IPS-15b (cell line): ENCODE data around the gene IL36RN.

ENCODE experiments used
- H3K27me3 ChIP-seq: one replicate; pipeline ENCODE4 v1.6.1; 2013; ENCODE audit warnings: low read length; ENCODE audit not compliant: control insufficient read depth, insufficient read depth
- H3K36me3 ChIP-seq: one replicate; pipeline ENCODE4 v1.6.1; 2013; ENCODE audit warnings: low read length; ENCODE audit not compliant: control insufficient read depth, insufficient read depth
- H3K4me1 ChIP-seq: one replicate; pipeline ENCODE4 v1.6.1; 2013; ENCODE audit warnings: mild to moderate bottlenecking, low read length; ENCODE audit not compliant: control insufficient read depth, insufficient read depth
- H3K4me3 ChIP-seq: one replicate; pipeline ENCODE4 v1.5.1; 2013; ENCODE audit warnings: low read depth, low read length
- H3K9ac ChIP-seq: one replicate; pipeline ENCODE4 v1.6.1; 2013; ENCODE audit warnings: low read depth, mild to moderate bottlenecking, low read length
- H3K9me3 ChIP-seq: one replicate; pipeline ENCODE4 v1.6.1; 2013; ENCODE audit warnings: mild to moderate bottlenecking, low read length; ENCODE audit not compliant: control insufficient read depth, insufficient read depth

Gene IL36RN

DNA sequence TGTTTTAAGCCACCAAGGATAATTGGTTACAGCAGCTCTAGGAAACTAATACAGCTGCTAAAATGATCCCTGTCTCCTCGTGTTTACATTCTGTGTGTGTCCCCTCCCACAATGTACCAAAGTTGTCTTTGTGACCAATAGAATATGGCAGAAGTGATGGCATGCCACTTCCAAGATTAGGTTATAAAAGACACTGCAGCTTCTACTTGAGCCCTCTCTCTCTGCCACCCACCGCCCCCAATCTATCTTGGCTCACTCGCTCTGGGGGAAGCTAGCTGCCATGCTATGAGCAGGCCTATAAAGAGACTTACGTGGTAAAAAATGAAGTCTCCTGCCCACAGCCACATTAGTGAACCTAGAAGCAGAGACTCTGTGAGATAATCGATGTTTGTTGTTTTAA lies 5.3 kb downstream of the IL36RN start:
- no peak overlapping the region for H3K4me3 ChIP-seq

GRCh38 chr2:113064898-113065297 lies 5.9 kb downstream of the IL36RN start:
- no peak overlapping the region for H3K9ac ChIP-seq
- no peaks in the 10 kb centered on the region for H3K36me3 ChIP-seq
- H3K4me1 ChIP-seq, result no peaks in the 10 kb centered on the region
- H3K4me3 ChIP-seq, result no peak overlapping the region
- peaks cover 13% of the 10 kb centered on the region for H3K27me3 ChIP-seq
- no peaks in the 10 kb centered on the region for H3K9me3 ChIP-seq

More for the DNA sequence above, 5.3 kb downstream of the IL36RN start:
- H3K9me3 ChIP-seq, result no peaks in the 10 kb centered on the region
- H3K36me3 ChIP-seq, result no peaks in the 10 kb centered on the region
- H3K27me3 ChIP-seq, result peaks cover 14% of the 10 kb centered on the region
- no peaks in the 10 kb centered on the region for H3K4me1 ChIP-seq
- H3K9ac ChIP-seq, result no peak overlapping the region

DNA sequence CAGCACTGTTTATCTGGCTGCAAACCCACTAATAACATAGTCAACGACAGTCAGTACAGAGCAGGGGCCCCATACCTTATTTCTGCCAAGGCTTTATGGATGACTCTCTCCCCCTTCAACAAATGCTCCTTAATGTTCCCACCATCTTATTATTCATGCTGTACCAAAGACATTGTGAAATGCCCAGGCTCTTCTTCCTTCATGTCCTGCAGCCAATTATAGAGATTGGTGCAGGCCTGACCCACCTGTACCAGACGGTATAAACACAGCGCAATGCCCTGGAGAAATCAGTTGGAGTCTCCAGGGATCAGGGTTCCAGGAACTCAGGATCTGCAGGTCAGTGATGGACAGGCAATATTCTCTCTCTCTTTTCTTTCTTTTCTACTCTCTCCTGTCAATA lies 8.7 kb downstream of the IL36RN start, which contains the start of gene IL1F10:
IL1F10 (plus strand) TSS at position 290 of the 400 bp plus-strand sequence. CDS start 4,769 bp downstream, outside the sequence.
- Histone ChIP-seq H3K9me3 (no peaks in the 10 kb centered on the region), H3K4me3 (no peak within 1 kb of the TSS), H3K27me3 (peaks cover 5% of the 10 kb centered on the region), H3K4me1 (no peaks in the 10 kb centered on the region), H3K36me3 (no peaks in the 10 kb centered on the region), H3K9ac (no peak within 1 kb of the TSS)

DNA sequence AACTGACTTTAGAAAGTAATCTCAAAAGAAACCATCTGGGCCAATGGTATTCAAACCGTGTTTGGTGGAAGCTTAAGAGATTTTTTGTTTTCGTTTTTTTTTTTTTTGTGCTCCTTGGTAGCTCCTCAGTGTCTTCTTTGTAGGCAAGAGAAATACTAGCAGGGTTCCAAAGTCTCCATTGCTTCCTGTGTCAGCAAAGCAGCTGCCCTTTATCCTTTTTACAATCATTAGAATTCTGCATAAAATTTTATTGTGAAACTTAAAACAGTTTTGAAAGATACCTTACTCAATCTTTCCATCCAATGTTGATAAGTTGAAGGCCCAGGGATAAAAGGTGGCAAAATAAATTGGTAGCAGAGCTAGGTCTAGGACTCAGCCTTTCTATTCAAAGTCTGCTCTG lies 9.3 kb downstream of the IL36RN start:
- Histone ChIP-seq H3K36me3 (no peaks in the 10 kb centered on the region), H3K27me3 (peaks cover 5% of the 10 kb centered on the region), H3K4me1 (no peaks in the 10 kb centered on the region), H3K9me3 (no peaks in the 10 kb centered on the region), H3K4me3 (no peak overlapping the region), H3K9ac (no peak overlapping the region)

DNA sequence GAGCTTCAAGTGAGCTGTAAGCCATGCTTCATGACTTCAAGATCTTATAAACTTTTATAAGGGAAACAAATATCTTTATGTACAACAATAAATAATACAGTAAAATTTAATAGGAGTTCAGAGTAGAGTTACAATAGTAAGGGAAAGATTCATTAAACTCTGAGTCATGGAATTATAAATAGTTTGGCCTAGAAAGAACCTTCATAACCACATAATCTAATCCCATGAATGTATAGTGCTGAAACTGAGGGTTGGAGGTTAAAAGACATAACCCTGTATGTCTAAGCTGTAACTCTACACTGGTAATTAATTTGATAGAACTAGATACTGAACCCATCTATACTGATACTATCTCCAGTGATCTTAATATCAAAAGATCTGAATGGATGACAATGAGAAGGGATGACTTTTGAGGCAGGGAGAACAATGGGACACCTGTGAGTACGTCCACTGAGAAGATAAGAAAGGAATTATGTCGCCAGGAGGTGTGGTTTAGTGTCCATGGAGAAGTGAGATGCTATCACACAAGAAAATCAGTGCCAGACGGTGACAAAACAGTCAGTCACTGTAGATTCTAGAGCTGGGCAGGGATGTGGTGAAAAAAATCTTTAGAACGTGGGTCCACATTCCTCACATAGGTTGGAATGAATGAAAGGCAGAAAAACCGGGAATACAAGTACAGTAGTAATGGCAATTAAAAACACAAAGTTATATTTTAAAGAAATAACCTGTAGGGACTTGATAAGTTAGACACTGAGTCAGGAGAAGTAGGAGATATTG lies 9.9 kb downstream of the IL36RN start:
- Histone ChIP-seq H3K4me3 (no peak overlapping the region), H3K27me3 (peaks cover 2% of the 10 kb centered on the region), H3K9me3 (no peaks in the 10 kb centered on the region), H3K4me1 (no peaks in the 10 kb centered on the region), H3K9ac (no peak overlapping the region), H3K36me3 (no peaks in the 10 kb centered on the region)

GRCh38 chr2:113069676-113070605 lies 10.9 kb downstream of the IL36RN start:
- Histone ChIP-seq H3K9me3 (no peaks in the 10 kb centered on the region), H3K9ac (no peak overlapping the region), H3K4me1 (no peaks in the 10 kb centered on the region), H3K27me3 (peaks cover 2% of the 10 kb centered on the region), H3K36me3 (no peaks in the 10 kb centered on the region), H3K4me3 (no peak overlapping the region)

- Histone ChIP-seq H3K9ac (no peak overlapping the region), H3K9me3 (no peaks in the 10 kb centered on the region), H3K27me3 (peaks cover 2% of the 10 kb centered on the region), H3K4me3 (no peak overlapping the region), H3K36me3 (no peaks in the 10 kb centered on the region), H3K4me1 (no peaks in the 10 kb centered on the region)
Observed at GRCh38 chr2:113070606-113070975, 11.6 kb downstream of the IL36RN start.

GRCh38 chr2:113072584-113072983 lies 13.6 kb downstream of the IL36RN start:
- no peaks in the 10 kb centered on the region for H3K36me3 ChIP-seq
- no peak overlapping the region for H3K4me3 ChIP-seq
- H3K4me1 ChIP-seq, result no peaks in the 10 kb centered on the region
- no peaks in the 10 kb centered on the region for H3K9me3 ChIP-seq
- H3K27me3 ChIP-seq, result peaks cover 2% of the 10 kb centered on the region
- no peak overlapping the region for H3K9ac ChIP-seq

DNA sequence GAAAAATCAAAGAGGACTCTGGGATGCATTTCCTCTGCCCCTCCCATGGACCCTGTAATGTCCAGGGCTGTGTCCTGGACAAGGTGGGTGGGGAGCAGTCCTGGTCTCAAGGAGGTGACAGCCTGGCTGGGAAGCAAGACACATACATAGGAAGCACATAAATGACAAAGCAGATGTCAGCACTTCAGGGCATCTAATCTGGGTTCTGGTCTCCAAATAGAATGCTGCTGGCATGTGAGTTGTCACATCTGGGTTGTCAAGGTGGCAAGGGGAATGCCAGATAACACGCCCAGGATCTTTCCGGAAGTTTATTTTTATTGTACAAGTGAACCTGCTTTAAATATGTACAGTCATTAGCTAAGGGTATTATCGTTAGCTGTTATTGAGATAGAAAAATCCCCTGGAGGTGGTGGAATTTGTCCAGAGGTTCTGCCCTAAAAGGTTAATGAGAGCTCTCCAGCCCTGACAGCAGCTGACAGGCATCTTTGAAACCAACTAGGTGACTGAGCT lies 14.4 kb downstream of the IL36RN start:
- Histone ChIP-seq H3K4me3 (no peak overlapping the region), H3K4me1 (no peaks in the 10 kb centered on the region), H3K9me3 (no peaks in the 10 kb centered on the region), H3K36me3 (no peaks in the 10 kb centered on the region), H3K27me3 (no peaks in the 10 kb centered on the region), H3K9ac (no peak overlapping the region)

DNA sequence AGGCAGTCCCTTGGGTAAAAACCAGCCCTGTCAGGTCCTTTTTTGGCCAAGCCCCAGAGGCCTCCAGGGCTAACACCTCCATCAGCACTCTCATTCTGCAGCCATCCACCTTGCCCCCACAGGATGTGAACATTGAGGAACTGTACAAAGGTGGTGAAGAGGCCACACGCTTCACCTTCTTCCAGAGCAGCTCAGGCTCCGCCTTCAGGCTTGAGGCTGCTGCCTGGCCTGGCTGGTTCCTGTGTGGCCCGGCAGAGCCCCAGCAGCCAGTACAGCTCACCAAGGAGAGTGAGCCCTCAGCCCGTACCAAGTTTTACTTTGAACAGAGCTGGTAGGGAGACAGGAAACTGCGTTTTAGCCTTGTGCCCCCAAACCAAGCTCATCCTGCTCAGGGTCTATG lies 16.0 kb downstream of the IL36RN start:
- Histone ChIP-seq H3K4me1 (peaks cover 4% of the 10 kb centered on the region), H3K4me3 (no peak overlapping the region), H3K27me3 (no peaks in the 10 kb centered on the region), H3K36me3 (no peaks in the 10 kb centered on the region), H3K9me3 (no peaks in the 10 kb centered on the region), H3K9ac (no peak overlapping the region)

- H3K36me3 ChIP-seq, result no peaks in the 10 kb centered on the region
- no peak overlapping the region for H3K4me3 ChIP-seq
- H3K27me3 ChIP-seq, result no peaks in the 10 kb centered on the region
- H3K9me3 ChIP-seq, result no peaks in the 10 kb centered on the region
- peaks cover 4% of the 10 kb centered on the region for H3K4me1 ChIP-seq
- H3K9ac ChIP-seq, result no peak overlapping the region
Observed at GRCh38 chr2:113075600-113075999, 16.6 kb downstream of the IL36RN start.
